Superior temporal gyrus (tissue), 1 donor: ENCODE measurements around the gene GBP4.
"Not testable (repeated sequence)": the region's sequence is repeated elsewhere in the genome, so short reads cannot be mapped to it uniquely, and the experiment has no call there.

Experiments used
- DNase-seq: peaks from one replicate; pipeline ENCODE4 v3.0.0-alpha.2; 2016; ENCODE audit errors: extremely low spot score

GBP4 gene

GRCh38 chr1:89198491-89199072, at the start of gene GBP4:
Gene GBP4, minus strand, starts transcription at chr1:89198942. Its CDS starts 108 bp downstream, at chr1:89198834.
- peak; percentile 29 for DNase-seq

GRCh38 chr1:89243046-89243445, 44.3 kb upstream of the GBP4 start:
- no peak for DNase-seq

- no peak for DNase-seq
Observed at GRCh38 chr1:89221341-89221740, 22.6 kb upstream of the GBP4 start.

GRCh38 chr1:89219851-89220250, 21.1 kb upstream of the GBP4 start:
- not testable (repeated sequence) for DNase-seq

GRCh38 chr1:89218941-89219340, 20.2 kb upstream of the GBP4 start:
- not testable (repeated sequence) for DNase-seq

- DNase-seq, result no peak
Observed at GRCh38 chr1:89213347-89213746, 14.6 kb upstream of the GBP4 start.

- no peak for DNase-seq
Observed at GRCh38 chr1:89211035-89211634, 12.4 kb upstream of the GBP4 start.

GRCh38 chr1:89206373-89206772, 7.6 kb upstream of the GBP4 start:
- no peak for DNase-seq

- no peak for DNase-seq
Observed at GRCh38 chr1:89203166-89203565, 4.4 kb upstream of the GBP4 start.

GRCh38 chr1:89201106-89201794, 2.5 kb upstream of the GBP4 start:
- DNase-seq, result no peak

- no peak for DNase-seq
Observed at GRCh38 chr1:89200663-89201062, 1.9 kb upstream of the GBP4 start.

GRCh38 chr1:89199525-89200031, 836 bp upstream of the GBP4 start:
- DNase-seq, result no peak

GRCh38 chr1:89198081-89198480, 661 bp downstream of the GBP4 start:
- no peak for DNase-seq

- no peak for DNase-seq
Observed at GRCh38 chr1:89195476-89195875, 3.3 kb downstream of the GBP4 start.

GRCh38 chr1:89191314-89191713, 7.4 kb downstream of the GBP4 start:
- DNase-seq, result no peak

GRCh38 chr1:89190017-89190416, 8.7 kb downstream of the GBP4 start:
- DNase-seq, result no peak

- no peak for DNase-seq
Observed at GRCh38 chr1:89179343-89179742, 19.4 kb downstream of the GBP4 start.

GRCh38 chr1:89176971-89177370, 21.8 kb downstream of the GBP4 start:
- DNase-seq, result no peak

GRCh38 chr1:89175601-89176256, 23.0 kb downstream of the GBP4 start, which contains the start of gene GBP7:
Gene GBP7, minus strand, starts transcription at chr1:89176003. Its CDS starts 4,068 bp downstream, at chr1:89171935.
- no peak for DNase-seq

GRCh38 chr1:89174491-89174890, 24.3 kb downstream of the GBP4 start:
- no peak for DNase-seq

GRCh38 chr1:89172468-89173143, 26.1 kb downstream of the GBP4 start:
- DNase-seq, result no peak

- DNase-seq, result no peak
Observed at GRCh38 chr1:89171067-89171438, 27.7 kb downstream of the GBP4 start.
